HG03039 (cell line): ENCODE results near the gene BAIAP2L2.

Source experiments
- ATAC-seq: cut with Tn5 transposase; IDR thresholded peaks from one replicate; pipeline ENCODE4 v1.9.1; 2021; ENCODE audit warnings: mild to moderate bottlenecking, moderate library complexity; ENCODE audit not compliant: unreplicated experiment

Gene BAIAP2L2

DNA sequence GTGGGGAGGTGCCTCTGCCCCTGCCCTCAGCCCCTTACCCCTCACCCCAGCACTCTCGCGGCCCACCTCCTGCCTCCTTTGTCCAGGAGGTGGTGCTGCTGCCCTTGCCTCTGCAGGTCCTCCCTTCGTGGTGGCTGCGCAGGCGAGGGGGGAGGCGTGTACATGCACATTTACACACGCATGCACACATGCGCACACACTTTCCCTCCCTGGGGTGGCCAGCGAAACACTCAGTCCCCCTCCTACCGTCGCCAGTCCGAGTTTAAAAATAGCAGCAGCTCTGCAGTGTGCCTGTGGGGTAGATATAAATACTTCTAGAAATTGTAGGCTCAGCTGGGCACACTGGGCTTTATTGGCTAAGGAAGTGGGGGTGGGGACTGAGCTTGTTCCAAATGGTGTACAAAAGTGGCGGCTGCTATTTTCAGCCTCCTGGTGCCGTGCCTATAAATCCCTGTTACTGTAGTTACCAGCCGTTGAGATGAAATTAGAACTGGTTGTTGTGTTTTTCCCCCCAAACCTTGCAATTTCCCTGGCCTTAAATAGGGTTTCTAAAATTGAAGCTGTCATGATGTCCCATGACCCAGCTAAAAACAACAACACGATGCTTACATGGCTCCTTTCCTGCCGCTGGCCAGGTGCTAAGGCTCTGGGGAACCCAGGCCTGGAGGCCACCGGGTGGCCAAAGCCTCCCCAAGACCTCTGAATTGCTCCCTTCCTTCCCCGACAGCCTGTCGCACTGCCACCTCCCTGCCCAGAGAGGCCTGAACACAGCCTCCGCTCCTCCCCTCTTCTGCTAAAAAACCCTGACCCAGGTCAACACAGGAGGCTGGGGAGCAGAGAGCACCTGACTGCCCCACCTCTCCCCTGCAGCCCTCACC is 40.9 kb downstream of the BAIAP2L2 start:
- no peak for ATAC-seq

DNA sequence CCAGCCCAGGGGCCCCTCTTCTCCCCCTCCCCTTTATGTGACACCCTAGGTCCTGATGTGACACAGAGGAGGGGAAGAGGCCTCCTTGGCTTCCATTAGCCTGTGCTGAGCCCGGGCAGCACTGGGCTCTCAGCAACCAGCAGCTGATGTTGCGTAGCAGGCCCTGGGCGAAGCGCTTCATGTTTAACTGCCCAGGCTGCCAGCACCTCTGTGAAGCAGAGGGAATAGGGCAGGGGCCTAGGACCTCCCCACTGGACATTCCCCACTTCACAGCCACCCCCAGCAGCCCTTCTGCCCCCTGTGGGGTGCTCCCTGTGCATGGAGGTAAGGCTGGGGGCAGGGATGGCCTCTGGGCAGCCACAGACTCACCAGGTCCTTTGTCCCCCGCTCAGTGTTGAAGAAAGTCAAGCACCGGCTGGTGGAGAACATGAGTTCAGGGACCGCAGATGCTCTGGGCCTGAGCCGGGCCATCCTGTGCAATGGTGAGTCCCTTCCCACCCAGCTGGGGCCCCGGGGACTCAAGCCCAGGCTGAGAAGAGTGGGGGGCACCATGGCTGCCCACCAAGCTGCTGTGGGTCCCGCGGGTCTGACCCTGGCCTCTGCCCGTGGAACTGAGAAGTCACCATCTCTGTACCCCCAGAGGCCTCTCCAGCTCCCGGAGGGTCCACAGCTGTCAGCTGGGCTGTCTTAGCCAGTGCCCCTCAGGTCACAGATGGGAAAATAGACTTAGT is 41.7 kb downstream of the BAIAP2L2 start:
- no peak for ATAC-seq

DNA sequence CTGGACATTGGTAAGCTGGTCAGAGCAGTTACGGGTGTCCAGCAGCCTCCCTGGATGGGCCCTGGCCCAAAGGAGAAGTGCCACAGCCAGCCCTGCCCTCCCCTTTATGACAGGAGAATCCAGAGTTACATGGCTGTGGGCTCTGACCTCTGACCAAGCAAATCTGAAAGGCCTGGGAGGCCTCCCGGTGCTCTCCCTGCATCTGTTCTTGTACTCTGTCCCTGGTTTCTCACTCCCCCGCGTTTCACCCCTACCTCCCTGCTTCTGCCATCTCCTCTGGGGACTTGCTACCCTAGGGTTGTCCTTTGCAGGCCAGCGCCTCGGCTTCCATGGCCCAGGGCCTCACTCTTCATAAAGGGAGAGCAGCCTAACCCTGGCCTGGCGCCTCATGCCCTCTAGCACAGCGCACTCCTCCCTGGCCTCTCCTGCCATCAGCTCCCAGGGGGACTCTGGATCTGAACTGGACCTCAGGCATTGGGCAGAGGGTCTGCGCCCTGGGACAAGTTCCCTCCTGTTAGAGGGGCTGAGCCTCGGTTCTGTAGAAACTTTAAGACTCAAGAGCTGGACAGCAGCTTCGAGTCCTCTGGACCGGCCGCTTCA is 42.6 kb downstream of the BAIAP2L2 start:
- ATAC-seq, result no peak

DNA sequence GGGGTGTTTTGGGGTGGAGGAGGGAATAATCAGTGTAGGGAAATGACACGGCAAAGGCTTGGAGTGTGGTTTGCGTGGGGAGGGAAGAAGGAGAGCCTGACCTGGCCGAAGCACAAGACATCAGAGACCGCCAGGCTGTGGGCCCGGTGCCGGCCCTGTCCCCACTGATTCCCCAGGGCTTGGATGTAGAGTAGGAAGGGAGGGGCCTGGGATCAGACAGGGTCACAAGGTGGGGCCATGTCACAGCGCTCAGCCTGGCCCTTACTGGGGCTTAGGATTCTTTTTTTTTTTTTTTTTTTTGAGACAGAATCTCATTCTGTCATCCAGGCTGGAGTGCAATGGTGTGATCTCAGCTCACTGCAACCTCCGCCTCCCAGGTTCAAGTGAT is 43.5 kb downstream of the BAIAP2L2 start:
- ATAC-seq, result no peak

DNA sequence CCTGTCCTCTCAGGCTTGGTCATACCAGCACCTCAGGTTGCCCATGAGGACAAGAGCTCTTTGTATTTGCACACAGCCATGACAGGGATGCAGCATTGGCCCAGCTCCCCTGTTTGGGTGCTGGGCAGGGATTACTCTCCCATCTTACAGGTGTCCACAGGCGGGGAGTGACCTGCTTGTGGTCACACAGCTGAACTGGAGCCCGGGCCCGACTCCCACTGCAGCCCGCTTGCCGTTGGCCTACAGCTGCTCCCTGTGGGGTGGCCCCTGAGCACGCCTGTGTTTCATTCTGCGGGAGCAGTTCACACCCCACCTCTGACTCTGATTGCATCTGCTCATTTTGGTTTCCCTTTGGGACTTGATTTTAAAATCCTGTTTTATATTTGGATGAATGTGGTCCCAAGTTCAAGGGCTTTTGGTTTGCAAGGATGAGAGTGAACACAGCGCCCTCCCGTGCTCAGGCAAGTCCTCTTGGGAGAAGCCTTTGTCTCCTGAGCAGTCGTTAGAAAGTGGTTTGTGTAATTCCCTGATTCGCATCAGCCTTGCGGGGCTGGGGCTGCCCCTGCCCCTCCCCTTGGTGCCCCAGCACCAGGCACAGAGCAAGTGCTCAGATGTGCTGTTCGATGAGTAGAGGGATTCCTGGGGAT is 44.0 kb downstream of the BAIAP2L2 start:
- no peak for ATAC-seq

DNA sequence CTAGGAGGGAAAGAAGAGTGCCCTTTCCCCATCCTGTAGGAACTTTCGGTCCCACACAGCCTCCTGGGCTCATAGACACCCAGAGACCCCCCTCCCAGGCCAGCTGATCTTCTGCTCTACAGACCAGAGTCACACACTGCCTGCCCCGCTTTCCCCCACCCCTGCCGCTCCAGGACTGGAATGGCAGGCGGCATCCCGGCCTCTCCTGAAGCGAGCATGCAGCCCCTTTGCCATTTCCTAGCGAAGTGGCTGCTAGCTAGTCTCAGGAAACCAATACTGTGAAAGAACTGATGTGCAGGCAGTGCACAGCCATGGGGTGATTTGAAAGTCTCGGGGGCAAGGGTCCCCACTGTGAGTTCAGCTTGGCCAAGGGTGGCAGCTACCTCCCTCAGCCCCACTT is 44.9 kb downstream of the BAIAP2L2 start:
- ATAC-seq, result no peak

DNA sequence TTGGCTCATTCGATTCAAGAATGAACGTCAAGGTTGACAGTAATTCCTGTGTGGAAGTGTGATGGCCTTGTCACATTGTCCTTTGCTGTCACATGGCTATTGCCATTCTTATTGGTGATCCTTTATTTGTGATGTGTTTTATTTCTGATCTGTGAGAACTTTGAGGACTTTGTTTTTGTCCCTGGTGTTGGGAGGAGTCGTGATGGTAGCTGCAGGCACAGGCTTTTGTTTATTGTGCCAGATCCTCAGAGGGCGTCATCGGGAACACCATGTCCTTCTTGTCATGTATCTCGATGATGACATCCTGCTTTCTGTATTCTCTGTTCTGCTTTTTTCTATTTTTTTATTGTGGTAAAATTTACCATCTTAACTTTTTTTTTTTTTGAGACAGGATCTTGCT is 47.7 kb downstream of the BAIAP2L2 start:
- ATAC-seq, result no peak

DNA sequence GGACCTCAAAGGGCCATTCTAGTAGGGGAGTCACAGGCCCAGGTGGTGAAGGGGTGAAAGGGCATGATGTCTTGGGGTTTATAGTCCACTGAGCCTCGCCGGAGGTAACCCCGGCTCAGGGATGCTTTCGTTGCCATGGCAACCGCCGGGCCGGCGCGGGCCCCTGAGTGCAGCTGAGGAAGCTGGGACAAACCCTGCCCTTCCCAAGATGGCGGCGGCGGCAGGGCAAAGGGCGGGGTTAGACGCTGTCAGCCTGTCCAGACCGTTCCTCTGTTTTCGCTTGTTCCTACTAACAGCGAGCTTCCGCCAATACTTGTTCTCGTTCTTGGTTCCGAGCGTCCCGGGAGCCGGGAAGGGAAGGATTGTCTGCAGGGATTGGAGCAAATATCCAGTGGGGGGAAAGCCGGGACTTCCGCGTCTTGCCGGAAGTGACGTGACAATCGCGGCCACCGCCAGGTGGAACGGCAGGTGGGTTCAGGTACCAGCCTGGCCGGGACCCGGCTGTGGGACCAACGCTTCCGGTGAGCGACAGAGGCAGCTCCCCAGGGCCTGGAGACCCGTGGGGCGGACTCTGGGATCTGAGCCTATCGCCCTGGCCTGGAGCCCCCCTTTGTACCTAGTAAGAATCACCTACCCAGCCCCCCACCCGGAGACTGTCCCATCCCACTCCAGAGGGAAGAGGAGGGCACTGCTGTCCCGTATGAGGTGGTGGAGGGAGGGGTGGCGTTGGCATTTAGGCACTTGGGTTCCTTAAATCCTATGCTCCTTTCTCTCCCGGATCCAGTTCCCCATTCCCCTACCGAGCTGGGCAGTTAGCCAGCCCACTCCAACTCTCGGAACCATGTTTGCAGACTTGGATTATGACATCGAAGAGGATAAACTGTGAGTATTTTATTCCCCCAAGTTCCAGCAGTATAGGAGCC is 53.3 kb downstream of the BAIAP2L2 start, which contains the start of gene PICK1:
Gene PICK1, plus strand, starts transcription at position 436 of the 923 bp plus-strand sequence. Its CDS starts 406 bp downstream, at position 842.
- ATAC-seq, result peak; percentile 47

DNA sequence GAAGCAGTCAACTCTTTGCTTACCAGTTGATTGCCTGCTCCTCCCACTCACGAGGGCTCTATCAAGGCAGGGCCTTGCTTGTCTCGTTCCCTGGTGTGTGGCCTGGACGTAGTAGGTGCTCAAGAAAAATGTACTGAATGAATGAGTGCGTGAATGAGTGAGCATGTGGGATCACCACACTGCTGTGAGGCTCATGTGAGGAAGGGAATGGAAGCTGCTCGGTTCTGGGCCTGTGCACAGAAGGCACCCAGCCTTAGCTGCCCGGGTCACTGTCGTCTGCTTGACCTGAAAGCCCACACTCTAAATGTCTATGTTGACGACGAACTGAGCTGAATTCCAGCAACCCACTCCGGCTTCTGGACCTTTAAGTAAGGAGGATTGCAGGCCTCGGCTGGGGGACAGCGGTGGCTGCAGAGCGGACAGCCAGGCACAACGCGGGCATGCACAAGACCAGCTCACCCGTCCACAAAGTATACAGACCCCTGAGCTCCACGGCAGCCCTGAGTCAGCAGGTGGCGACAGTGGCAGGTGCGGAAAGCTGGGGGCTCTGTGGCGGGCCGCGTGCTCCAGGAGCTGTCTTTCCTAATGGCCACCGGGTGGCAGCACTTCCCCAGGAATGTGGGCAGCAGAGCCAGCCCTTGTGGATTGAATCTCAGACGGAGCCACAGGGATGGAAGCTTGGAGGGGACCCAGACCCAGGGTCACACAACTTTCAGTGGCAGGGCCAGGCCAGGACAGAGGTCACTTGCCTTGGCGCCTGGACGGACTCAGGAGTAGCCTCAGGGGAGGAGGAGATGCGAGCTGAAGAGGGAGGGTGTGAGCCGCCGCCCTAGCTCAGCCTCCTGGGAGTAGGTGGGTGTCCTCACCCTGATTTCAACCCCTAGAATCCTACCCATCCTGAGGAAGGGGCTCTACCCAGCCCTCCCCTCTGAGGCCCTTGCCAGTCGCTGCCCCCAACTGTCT is 58.3 kb downstream of the BAIAP2L2 start:
- no peak for ATAC-seq

DNA sequence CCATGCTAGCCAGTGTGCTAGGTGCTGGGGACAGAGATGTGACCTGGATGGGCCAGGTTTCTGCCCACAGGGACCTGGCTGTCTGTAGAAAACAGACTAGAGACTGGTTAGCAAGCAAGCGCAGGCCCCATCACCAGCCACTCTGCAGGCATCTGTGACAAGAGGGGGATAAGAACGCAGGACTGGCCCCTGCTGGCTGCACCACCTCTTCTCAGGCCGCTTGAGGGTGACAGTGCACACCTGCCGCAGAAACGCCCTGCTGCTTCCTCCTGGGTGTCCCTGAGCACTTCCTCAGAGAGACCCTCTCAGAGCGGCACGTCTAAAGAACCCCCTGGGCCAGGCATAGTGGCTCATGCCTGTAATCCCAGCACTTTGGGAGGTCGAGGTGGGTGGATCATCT is 59.2 kb downstream of the BAIAP2L2 start:
- no peak for ATAC-seq

DNA sequence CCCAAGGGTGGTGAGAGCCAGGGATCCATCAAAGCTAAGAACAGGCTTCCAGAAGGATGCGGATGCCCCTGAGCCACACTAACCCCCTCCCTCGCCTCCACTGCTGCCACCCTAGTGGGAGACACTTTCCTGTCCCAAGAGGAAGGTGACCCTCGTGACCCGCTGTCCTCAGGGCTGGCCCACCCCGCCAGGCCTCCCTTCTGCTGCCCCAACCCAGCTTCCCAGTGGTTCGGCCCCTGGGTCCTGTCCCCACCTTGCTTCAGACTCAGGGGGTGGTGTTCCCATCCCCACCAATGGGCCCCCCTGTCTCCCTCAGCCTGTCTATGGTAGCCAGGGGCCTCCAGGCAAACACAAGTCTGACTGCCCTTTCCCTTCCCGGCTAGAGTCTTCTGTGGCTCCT is 59.8 kb downstream of the BAIAP2L2 start:
- ATAC-seq, result no peak

DNA sequence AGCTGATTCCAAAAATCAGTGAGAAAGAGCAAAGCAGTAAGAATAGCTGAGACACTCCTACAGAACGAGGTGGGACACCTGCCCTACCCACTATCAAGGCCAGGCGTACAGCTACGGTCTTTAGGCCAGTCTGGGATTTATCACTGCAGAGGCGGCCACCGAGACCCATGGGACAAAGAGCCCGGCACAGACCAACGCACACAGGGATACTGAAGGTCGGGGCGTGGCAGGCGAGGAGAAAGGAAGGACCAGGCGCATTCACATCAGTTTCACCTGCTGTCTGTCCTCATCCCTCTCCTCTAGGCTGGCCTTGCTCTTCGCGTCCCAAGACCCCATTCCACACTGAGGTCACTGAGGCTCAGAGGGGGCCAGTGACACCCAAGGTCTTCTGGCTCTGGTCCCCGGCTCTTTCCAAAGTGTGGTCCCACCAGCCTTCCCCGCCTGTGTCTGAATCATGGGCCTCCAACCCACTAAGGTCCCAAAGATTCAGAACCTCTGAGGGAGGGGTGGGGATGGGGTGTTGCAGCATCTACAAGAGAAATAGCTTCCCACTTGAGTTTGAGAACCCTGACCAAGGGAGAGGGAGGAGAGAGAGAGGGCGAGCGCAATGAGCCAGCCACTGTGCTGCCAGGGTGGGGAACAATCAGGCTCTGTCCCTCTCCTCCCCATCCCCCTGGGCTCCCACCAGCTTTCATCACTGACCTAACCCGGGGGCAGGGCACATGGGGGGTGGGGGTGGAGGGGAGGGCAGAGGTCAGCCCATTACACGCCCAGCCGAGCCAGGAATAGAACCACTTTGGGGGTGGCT is 60.5 kb downstream of the BAIAP2L2 start:
- ATAC-seq, result no peak

DNA sequence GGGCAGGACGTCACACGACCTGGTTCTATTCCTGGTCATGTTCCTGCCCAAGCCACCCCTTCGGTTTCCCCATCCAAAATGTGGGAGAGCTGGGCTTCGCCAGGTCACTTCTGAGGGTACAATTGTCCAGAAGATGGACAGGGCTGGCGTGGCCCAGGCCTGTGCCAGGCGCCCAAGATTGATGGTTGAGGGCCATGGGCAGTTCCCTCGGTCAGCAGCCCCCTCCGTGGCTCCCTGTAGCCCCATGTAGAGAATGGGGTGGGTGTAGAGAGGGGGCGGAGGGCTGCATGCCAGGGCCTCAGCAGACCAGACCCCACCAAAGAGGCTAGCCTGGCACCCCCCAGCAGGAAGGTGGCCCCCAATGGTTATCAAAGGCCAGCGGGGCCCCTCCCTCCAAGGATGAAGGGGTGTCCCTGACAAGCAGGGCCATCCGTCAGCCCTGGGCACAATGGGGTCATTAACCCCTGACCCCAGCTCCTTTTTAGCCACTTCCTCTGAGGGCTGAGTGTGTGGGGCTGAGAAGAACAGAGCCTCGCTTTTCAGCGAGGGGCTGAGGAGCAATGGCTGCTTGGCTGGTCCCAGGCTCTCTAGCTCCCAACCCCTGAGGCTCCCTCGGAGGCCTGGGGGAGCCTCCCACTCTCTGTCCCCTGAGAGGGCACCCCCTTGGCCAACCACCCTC is 64.3 kb downstream of the BAIAP2L2 start:
- ATAC-seq, result no peak

DNA sequence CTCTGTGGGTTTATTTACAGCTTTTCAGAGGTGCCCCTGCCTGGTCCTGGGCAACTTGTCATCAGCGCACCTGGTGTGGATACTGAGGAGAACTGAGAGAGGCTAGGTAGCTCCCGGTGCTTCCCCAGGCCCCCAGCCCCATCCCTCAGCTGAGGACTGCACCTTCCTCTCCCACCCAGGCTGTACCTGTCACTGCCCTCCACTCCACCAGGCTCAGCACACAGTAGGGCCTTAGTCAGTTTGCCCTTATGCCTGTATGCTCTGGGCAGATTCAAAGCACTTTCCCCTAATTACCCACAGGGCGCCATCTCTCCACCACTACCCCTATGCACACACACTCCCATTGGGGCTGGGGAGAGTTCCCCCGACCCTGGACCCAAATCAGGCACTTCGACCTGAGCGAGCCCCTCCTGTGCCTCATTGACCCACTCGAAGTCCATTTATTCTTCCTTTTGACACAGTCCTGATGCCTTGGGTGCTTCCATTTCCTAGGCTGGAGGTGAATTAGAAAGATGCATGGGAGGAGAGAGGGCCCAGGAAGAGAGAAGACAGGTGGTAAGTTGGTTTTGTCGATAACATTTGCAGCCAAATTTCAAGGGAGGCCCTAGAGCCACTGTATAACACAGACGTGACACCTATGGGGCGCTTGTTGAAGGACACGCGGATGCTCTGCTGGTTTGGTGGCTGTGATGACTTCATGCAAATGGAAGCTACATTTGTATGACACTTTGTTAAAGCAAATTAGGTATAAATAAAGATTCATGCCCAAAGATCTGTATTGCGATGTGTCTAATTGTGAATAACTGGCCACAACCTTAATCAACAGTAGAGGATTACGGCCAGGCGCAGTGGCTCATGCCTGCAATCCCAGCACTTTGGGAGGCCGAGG is 67.1 kb downstream of the BAIAP2L2 start:
- ATAC-seq, result no peak

DNA sequence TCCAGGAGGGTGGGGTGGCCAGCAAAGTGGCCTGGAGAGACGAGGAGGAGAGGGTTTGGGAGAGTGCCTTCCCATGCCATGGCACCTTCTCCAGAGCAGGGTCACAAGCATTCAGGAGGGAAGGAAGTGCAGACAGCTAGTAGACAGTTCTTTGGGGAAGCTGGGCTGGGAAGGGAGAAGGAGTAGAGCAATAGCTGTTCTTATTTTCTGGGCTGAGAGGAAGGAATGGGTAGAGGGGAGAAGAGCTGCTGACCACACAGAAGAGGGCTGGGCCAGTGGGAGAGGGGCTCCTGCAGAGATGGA is 68.0 kb downstream of the BAIAP2L2 start:
- no peak for ATAC-seq

DNA sequence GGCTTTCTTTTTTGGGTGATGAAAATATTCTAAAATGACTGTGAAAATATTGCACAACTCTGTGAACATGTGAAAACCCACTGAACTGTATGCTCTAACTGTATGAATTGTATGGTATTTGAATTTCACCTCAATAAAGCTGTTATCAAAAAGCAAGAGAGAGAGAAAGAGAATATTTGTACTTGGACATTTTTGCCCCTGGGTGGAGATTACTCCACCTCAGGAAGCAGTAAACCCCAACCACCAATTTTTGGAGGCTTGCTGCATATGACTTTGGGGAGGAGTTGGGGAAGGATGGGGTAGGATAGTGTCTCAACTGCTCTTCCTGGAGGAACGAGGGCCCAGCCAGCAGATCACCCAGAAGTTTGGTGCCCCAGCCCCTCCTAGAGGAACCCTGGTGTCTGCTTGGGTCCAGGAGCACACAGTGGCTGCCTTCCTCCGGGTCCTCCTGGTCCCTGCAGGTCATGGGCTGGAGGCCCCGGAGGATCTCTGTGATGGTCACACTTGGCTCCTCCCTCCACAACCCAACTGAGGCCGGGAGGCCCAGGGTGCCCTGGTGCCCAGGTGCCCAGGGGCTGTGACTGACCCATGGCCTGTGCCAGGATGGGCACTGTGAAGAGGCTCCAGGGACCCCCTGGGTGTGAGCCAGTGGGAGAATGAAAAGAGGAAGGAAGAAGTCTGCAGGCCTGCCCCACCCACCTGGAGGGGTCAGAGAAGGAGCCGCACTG is 68.6 kb downstream of the BAIAP2L2 start:
- no peak for ATAC-seq
